HepG2 (cell line): ENCODE measurements around the gene EXOC7. TPM values are rescaled to one million over a fixed set of nuclear protein-coding genes. Genes with fewer than 3 reads are reported as not detected.

Experiments
- AGO1 ChIP-seq: fragments of 200-400 bp; formaldehyde crosslinking; IDR thresholded peaks from 2 replicates; pipeline ENCODE4 v1.6.1; 2017; ENCODE audit warnings: mild to moderate bottlenecking, low read depth, low read length, moderate library complexity; ENCODE audit not compliant: poor library complexity, severe bottlenecking
- ATM ChIP-seq: fragments of 450-650 bp; IDR thresholded peaks from 2 replicates; pipeline ENCODE4 v1.7.1; 2017; ENCODE audit warnings: mild to moderate bottlenecking, borderline replicate concordance
- BCL6 ChIP-seq: IDR thresholded peaks from 2 replicates; pipeline ENCODE4 v1.6.1; 2016; ENCODE audit warnings: missing genetic modification reagents, missing compliant biosample characterization
- CCAR2 ChIP-seq: fragments of 200-400 bp; formaldehyde crosslinking; optimal IDR thresholded peaks from 2 replicates; pipeline ENCODE3; 2018; ENCODE audit warnings: low read depth, mild to moderate bottlenecking, low read length, moderate library complexity
- CERS6 ChIP-seq: sonication (generic); formaldehyde crosslinking; IDR thresholded peaks from 2 replicates; pipeline ENCODE4 v1.5.0; 2020; ENCODE audit warnings: missing genetic modification reagents
- CHD4 ChIP-seq: fragments of 200-600 bp; sonication (generic); IDR thresholded peaks from 2 replicates; pipeline ENCODE4 v1.7.0; 2017; ENCODE audit warnings: mild to moderate bottlenecking, low read length, borderline replicate concordance
- DMAP1 ChIP-seq: IDR thresholded peaks from 2 replicates; pipeline ENCODE4 v1.6.1; 2016
- JUNB ChIP-seq: sonication (generic); formaldehyde crosslinking; IDR thresholded peaks from 2 replicates; pipeline ENCODE4 v1.8.0; 2022; ENCODE audit warnings: missing genetic modification reagents, mild to moderate bottlenecking, borderline replicate concordance
- KLF11 ChIP-seq: IDR thresholded peaks from 2 replicates; pipeline ENCODE4 v1.6.1; 2016; ENCODE audit warnings: missing compliant biosample characterization
- MBNL3 ChIP-seq: fragments of 250-450 bp; sonication (Bioruptor Pico); conservative IDR thresholded peaks from 2 replicates; pipeline ENCODE4 v1.8.0; 2022; ENCODE audit warnings: mild to moderate bottlenecking, inconsistent platforms
- MLLT10 ChIP-seq: sonication (generic); formaldehyde crosslinking; IDR thresholded peaks from 2 replicates; pipeline ENCODE4 v1.4.0; 2020; ENCODE audit warnings: missing genetic modification reagents
- MXD1 ChIP-seq: sonication (generic); formaldehyde crosslinking; IDR thresholded peaks from 2 replicates; pipeline ENCODE4 v1.4.0; 2020; ENCODE audit warnings: mild to moderate bottlenecking, missing genetic modification reagents
- MYC ChIP-seq: sonication (generic); formaldehyde crosslinking; IDR thresholded peaks from 2 replicates; pipeline ENCODE4 v1.9.0; 2021; ENCODE audit warnings: missing genetic modification reagents, borderline replicate concordance
- NKX3-1 ChIP-seq: sonication (generic); formaldehyde crosslinking; IDR thresholded peaks from 2 replicates; pipeline ENCODE4 v1.5.0; 2020; ENCODE audit warnings: missing genetic modification reagents
- RAD51 ChIP-seq: fragments of 450-650 bp; IDR thresholded peaks from 2 replicates; pipeline ENCODE4 v1.6.1; 2016; ENCODE audit warnings: borderline replicate concordance
- SMAD9 ChIP-seq: sonication (generic); formaldehyde crosslinking; IDR thresholded peaks from 2 replicates; pipeline ENCODE4 v1.5.1; 2020; ENCODE audit warnings: mild to moderate bottlenecking, missing genetic modification reagents
- SOX5 ChIP-seq: IDR thresholded peaks from 2 replicates; pipeline ENCODE4 v1.6.1; 2016; ENCODE audit warnings: borderline replicate concordance
- SP5 ChIP-seq: IDR thresholded peaks from 2 replicates; pipeline ENCODE4 v1.6.1; 2016; ENCODE audit warnings: low read depth, borderline replicate concordance
- SSRP1 ChIP-seq: IDR thresholded peaks from 2 replicates; pipeline ENCODE4 v1.6.1; 2016; ENCODE audit warnings: control low read depth
- TAF1 ChIP-seq: sonication (generic); formaldehyde crosslinking; IDR thresholded peaks from 2 replicates; pipeline ENCODE4 v1.4.0; 2020; ENCODE audit warnings: missing genetic modification reagents
- TCF12 ChIP-seq, 2 experiments: fragments of 450-650 bp in 1 of 2; sonication (generic) in 1 of 2; formaldehyde crosslinking in 1 of 2; IDR thresholded peaks; 2 replicates each; pipeline versions ENCODE4 v1.6.1 to v1.8.0; 2017 to 2022; ENCODE audit warnings: antibody characterized with exemption in 1 of 2, mild to moderate bottlenecking in 1 of 2, missing genetic modification reagents in 1 of 2, moderate library complexity in 1 of 2
- ZNF101 ChIP-seq: sonication (generic); formaldehyde crosslinking; IDR thresholded peaks from 2 replicates; pipeline ENCODE4 v1.4.0; 2020; ENCODE audit warnings: mild to moderate bottlenecking, low read depth, missing genetic modification reagents, borderline replicate concordance
- ZNF296 ChIP-seq: sonication (generic); formaldehyde crosslinking; conservative IDR thresholded peaks from 2 replicates; pipeline ENCODE4 v1.5.0; 2020; ENCODE audit warnings: mild to moderate bottlenecking, missing genetic modification reagents
- ZNF362 ChIP-seq: sonication (generic); formaldehyde crosslinking; IDR thresholded peaks from 2 replicates; pipeline ENCODE4 v1.4.0; 2020; ENCODE audit warnings: missing genetic modification reagents, mild to moderate bottlenecking, borderline replicate concordance
- ZNF383 ChIP-seq: sonication (generic); formaldehyde crosslinking; IDR thresholded peaks from 2 replicates; pipeline ENCODE4 v1.4.0; 2020; ENCODE audit warnings: missing genetic modification reagents, mild to moderate bottlenecking, borderline replicate concordance
- ZNF512 ChIP-seq: sonication (generic); formaldehyde crosslinking; IDR thresholded peaks from 2 replicates; pipeline ENCODE4 v1.4.0; 2020; ENCODE audit warnings: mild to moderate bottlenecking, missing genetic modification reagents
- ZNF558 ChIP-seq: sonication (generic); formaldehyde crosslinking; IDR thresholded peaks from 2 replicates; pipeline ENCODE4 v1.9.0; 2022; ENCODE audit warnings: mild to moderate bottlenecking, missing genetic modification reagents, borderline replicate concordance
- ZSCAN31 ChIP-seq: sonication (generic); formaldehyde crosslinking; IDR thresholded peaks from 2 replicates; pipeline ENCODE4 v1.5.0; 2020; ENCODE audit warnings: low read depth, mild to moderate bottlenecking, missing genetic modification reagents
- polyA plus RNA-seq, 8 experiments: library from polyadenylated mRNA; depleted of rRNA in 3 of 8; stranded (reverse) in 7 of 8; unstranded in 1 of 8; fragments of >200 nt; fragmentation: Illumina TruSeq in 4 of 8; extraction: Trizol in 4 of 8; gene quantifications; 2 replicates each; pipeline versions ENCODE4 v1.2.1 to v1.2.3, GENCODE V29; 2011 to 2016; ENCODE audit warnings: low read depth in 4 of 8, missing spikeins in 1 of 8, mixed read lengths in 1 of 8; ENCODE audit not compliant: insufficient read depth in 1 of 8
- total RNA-seq, 5 experiments: library from RNA; depleted of rRNA; stranded (reverse); fragments of >200 nt; fragmentation: Illumina TruSeq; extraction: Trizol; gene quantifications; 2 replicates each; pipeline ENCODE4 v1.2.3, GENCODE V29; 2016; ENCODE audit warnings: low read depth in 1 of 5

EXOC7 gene
- total and polyA plus RNA-seq, 2 of the 13 experiments (the other 11 are each of a cell fraction or from before 2014, with no cell fraction given), result 86.9 to 116 TPM

GRCh38 chr17:76078860-76079534, 24.6 kb downstream of the EXOC7 start, which contains the start of gene ZACN (continued):
- no peak for TF ChIP-seq SOX5
- TF ChIP-seq ZNF362 (CRISPR knock-in tag), result no peak
- TF ChIP-seq ZNF512 (CRISPR knock-in tag), result no peak
- no peak for TF ChIP-seq ATM
- peak; percentile 93 for TF ChIP-seq AGO1
- TF ChIP-seq ZNF383 (CRISPR knock-in tag), result no peak
- TF ChIP-seq BCL6, result no peak
- TF ChIP-seq DMAP1, result no peak
- TF ChIP-seq TAF1, result no peak
- no peak for TF ChIP-seq KLF11 (CRISPR knock-in tag)
- no peak for TF ChIP-seq MYC (CRISPR knock-in tag)
- no peak for TF ChIP-seq SP5 (CRISPR knock-in tag)
- TF ChIP-seq TCF12 (IDR thresholded peaks at IDR 0.05), result no peak
- 0 out of 2 replicates have a peak, but pooled peaks have one; percentile 26 for TF ChIP-seq TCF12 (CRISPR knock-in tag; IDR thresholded peaks at IDR 0.05)
- no peak for TF ChIP-seq NKX3-1 (CRISPR knock-in tag)
- no peak for TF ChIP-seq JUNB (CRISPR knock-in tag)
- TF ChIP-seq SSRP1, result 0 out of 2 replicates have a peak, but pooled peaks have one; percentile 21
- TF ChIP-seq RAD51, result no peak
- TF ChIP-seq ZNF558, result no peak
- no peak for TF ChIP-seq ZSCAN31 (CRISPR knock-in tag)
- TF ChIP-seq CERS6, result 0 out of 2 replicates have a peak, but pooled peaks have one; percentile 4
- no peak for TF ChIP-seq CCAR2
- TF ChIP-seq SMAD9, result no peak
- no peak for TF ChIP-seq ZNF296 (CRISPR knock-in tag)
- TF ChIP-seq MBNL3 (CRISPR knock-in tag), result no peak
- no peak for TF ChIP-seq CHD4
- 0 out of 2 replicates have a peak, but pooled peaks have one; percentile 2 for TF ChIP-seq MXD1 (CRISPR knock-in tag)
- TF ChIP-seq ZNF101, result no peak
- no peak; the same call in 1 of the 2 replicates for TF ChIP-seq MLLT10 (CRISPR knock-in tag)
